RWPE2 (cell line): ENCODE measurements around the gene FAM184B.

Source experiments
- ATAC-seq: fragments of 200-7000 bp; cut with Tn5 transposase; 3 replicates; pipeline ENCODE4 v1.9.1; 2021; ENCODE audit warnings: low read depth
- DNase-seq: peaks from one replicate; pipeline ENCODE4 v3.0.0-alpha.2; 2020; ENCODE audit warnings: low spot score
- H3K27ac ChIP-seq: fragments of 450-650 bp; 2 replicates; pipeline ENCODE4 v1.5.1; 2017; ENCODE audit warnings: mild to moderate bottlenecking; ENCODE audit not compliant: poor library complexity, severe bottlenecking
- H3K27me3 ChIP-seq: fragments of 250-450 bp; sonication (Bioruptor Pico); 2 replicates; pipeline ENCODE4 v1.5.1; 2021; ENCODE audit warnings: mild to moderate bottlenecking, moderate library complexity; ENCODE audit not compliant: insufficient read depth, poor library complexity, severe bottlenecking
- H3K36me3 ChIP-seq: fragments of 250-450 bp; sonication (Bioruptor Pico); 2 replicates; pipeline ENCODE4 v1.5.1; 2020; ENCODE audit warnings: low read depth, mild to moderate bottlenecking, moderate library complexity
- H3K4me1 ChIP-seq: fragments of 250-450 bp; sonication (Bioruptor Pico); 2 replicates; pipeline ENCODE4 v1.5.1; 2021; ENCODE audit warnings: mild to moderate bottlenecking, moderate library complexity; ENCODE audit not compliant: insufficient read depth, poor library complexity, severe bottlenecking
- H3K4me3 ChIP-seq: fragments of 250-450 bp; sonication (Bioruptor Pico); 2 replicates; pipeline ENCODE4 v1.5.1; 2021; ENCODE audit warnings: mild to moderate bottlenecking, moderate library complexity; ENCODE audit not compliant: severe bottlenecking
- H3K9me3 ChIP-seq: fragments of 250-450 bp; sonication (Bioruptor Pico); 2 replicates; pipeline ENCODE4 v1.5.1; 2021; ENCODE audit warnings: mild to moderate bottlenecking, moderate library complexity; ENCODE audit not compliant: severe bottlenecking
- CTCF ChIP-seq: fragments of 450-650 bp; IDR thresholded peaks from one replicate; pipeline ENCODE4 v1.5.1; 2017; ENCODE audit warnings: mild to moderate bottlenecking, moderate library complexity; ENCODE audit not compliant: poor library complexity, severe bottlenecking

The FAM184B gene

GRCh38 chr4:17781300-17782287 lies at the start of gene FAM184B:
Gene FAM184B (minus strand): TSS chr4:17781621. CDS start chr4:17781299, 322 bp downstream.
- H3K9me3 ChIP-seq: no peaks in the 10 kb centered on the region
- H3K4me1 ChIP-seq: no peaks in the 10 kb centered on the region
- no peak for TF ChIP-seq CTCF
- peaks cover 35% of the 10 kb centered on the region for H3K27me3 ChIP-seq
- H3K27ac ChIP-seq: no peak within 1 kb of the TSS
- peak within 1 kb of the TSS; percentile 8 for H3K4me3 ChIP-seq
- no peak for DNase-seq
- no peaks in the 10 kb centered on the region for H3K36me3 ChIP-seq
- peak; percentile 42; the same call in 2 of the 3 replicates for ATAC-seq

GRCh38 chr4:17823871-17824669 lies 42.6 kb upstream of the FAM184B start:
- no peak for DNase-seq
- Histone ChIP-seq H3K27me3 (no peaks in the 10 kb centered on the region), H3K36me3 (peaks cover 93% of the 10 kb centered on the region), H3K4me1 (no peaks in the 10 kb centered on the region), H3K4me3 (no peak overlapping the region), H3K27ac (no peak overlapping the region), H3K9me3 (no peaks in the 10 kb centered on the region)
- no peak for ATAC-seq
- TF ChIP-seq CTCF: no peak

GRCh38 chr4:17817027-17817426 lies 35.6 kb upstream of the FAM184B start:
- H3K27ac ChIP-seq: no peak overlapping the region
- peak; percentile 67 for TF ChIP-seq CTCF
- no peak overlapping the region for H3K4me3 ChIP-seq
- no peaks in the 10 kb centered on the region for H3K27me3 ChIP-seq
- no peaks in the 10 kb centered on the region for H3K9me3 ChIP-seq
- peak; percentile 69 for ATAC-seq
- no peak for DNase-seq
- H3K4me1 ChIP-seq: peaks cover 10% of the 10 kb centered on the region
- peaks cover 92% of the 10 kb centered on the region for H3K36me3 ChIP-seq

GRCh38 chr4:17816142-17816541 lies 34.7 kb upstream of the FAM184B start:
- Histone ChIP-seq H3K4me1 (peaks cover 10% of the 10 kb centered on the region), H3K36me3 (peaks cover 87% of the 10 kb centered on the region), H3K27me3 (no peaks in the 10 kb centered on the region), H3K27ac (no peak overlapping the region), H3K4me3 (no peak overlapping the region), H3K9me3 (no peaks in the 10 kb centered on the region)
- no peak for TF ChIP-seq CTCF
- ATAC-seq (no peak), DNase-seq (no peak)
